Measurements from ENCODE around the gene ENAH.
"Not testable (repeated sequence)": the region's sequence is repeated elsewhere in the genome, so short reads cannot be mapped to it uniquely, and the experiment has no call there.

ENAH gene

DNA sequence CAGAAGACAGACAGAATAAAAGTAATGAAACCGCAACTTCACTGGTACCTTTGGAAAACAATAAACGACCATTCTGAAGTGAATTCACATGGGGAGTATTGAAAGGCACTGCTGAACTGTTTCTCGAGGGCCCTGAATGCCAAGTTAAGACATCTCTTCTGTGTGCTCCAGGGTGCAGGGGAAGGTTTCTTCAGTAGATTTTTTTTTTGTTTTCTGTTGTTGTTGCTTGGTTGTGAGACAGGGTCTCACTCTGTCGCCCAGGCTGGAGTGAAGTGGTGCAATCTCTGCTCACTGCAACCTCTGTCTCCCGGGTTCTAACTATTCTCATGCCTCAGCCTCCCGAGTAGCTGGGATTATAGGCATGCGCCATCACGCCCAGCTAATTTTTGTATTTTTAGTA lies 15.9 kb downstream of the ENAH start:
- H3K36me3 Mint-ChIP-seq, H3K9me3 Mint-ChIP-seq, H3K4me3 Mint-ChIP-seq, H3K27me3 Mint-ChIP-seq, H3K4me1 Mint-ChIP-seq, H3K27ac Mint-ChIP-seq: not testable (repeated sequence)

GRCh38 chr1:225635649-225636048 lies 17.3 kb downstream of the ENAH start:
- no peaks in the 10 kb centered on the region for H3K4me1 Mint-ChIP-seq
- no peaks in the 10 kb centered on the region for H3K9me3 Mint-ChIP-seq
- H3K36me3 Mint-ChIP-seq, result peaks cover 1% of the 10 kb centered on the region
- H3K4me3 Mint-ChIP-seq, result no peak overlapping the region
- H3K27me3 Mint-ChIP-seq, result peaks cover 4% of the 10 kb centered on the region
- peak overlapping the region; percentile 51 for H3K27ac Mint-ChIP-seq

DNA sequence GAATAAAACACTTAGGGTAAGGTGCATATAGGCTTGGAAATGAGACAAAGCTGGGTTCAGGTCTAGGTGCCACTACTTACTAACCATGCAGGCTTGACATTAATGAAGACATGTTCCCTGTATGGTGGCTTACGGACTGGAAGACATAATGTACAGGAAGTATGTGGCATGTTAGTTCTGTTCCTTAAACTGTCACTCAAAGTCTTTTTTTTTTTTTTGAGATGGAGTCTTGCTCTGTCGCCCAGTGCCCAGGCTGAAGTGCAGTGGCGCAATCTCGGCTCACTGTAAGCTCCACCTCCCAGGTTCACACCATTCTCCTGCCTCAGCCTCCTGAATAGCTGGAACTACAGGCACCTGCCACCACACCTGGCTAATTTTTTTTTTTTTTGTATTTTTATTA lies 20.1 kb downstream of the ENAH start:
- not testable (repeated sequence) for H3K36me3 Mint-ChIP-seq, H3K4me1 Mint-ChIP-seq, H3K9me3 Mint-ChIP-seq, H3K27me3 Mint-ChIP-seq, H3K27ac Mint-ChIP-seq, H3K4me3 Mint-ChIP-seq

DNA sequence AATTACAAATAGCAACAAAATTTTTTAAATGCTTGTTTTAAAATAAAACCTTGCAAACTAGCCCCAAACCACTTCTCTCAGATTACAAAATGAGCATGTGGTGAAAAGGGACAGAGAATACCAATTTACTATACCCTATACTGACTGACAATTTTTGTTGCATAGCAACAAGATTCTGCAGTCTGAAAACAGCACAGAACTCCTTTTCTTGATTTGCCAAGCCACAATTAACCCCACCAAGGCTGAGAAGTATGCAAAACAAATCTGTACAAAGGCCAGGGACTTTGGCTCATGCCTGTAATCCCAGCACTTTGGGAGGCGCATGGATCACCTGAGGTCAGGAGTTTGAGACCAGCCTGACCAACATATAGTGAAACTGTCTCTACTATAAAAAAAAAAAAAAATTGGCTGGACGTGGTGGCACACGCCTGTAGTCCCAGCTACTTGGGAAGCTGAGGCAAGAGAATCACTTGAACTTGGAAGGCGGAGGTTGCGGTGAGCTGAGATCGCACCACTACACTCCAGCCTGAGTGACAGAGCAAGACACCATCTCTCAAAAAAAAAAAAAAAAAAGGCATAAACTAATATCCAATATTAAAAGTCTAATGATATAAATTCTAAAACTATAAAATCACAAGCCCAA lies 21.8 kb downstream of the ENAH start:
- H3K9me3 Mint-ChIP-seq, result no peaks in the 10 kb centered on the region
- H3K4me1 Mint-ChIP-seq, result no peaks in the 10 kb centered on the region
- no peak overlapping the region for H3K4me3 Mint-ChIP-seq
- peaks cover 6% of the 10 kb centered on the region for H3K27me3 Mint-ChIP-seq
- H3K36me3 Mint-ChIP-seq, result no peaks in the 10 kb centered on the region
- H3K27ac Mint-ChIP-seq, result no peak overlapping the region

- H3K4me1 Mint-ChIP-seq, result no peaks in the 10 kb centered on the region
- no peaks in the 10 kb centered on the region for H3K9me3 Mint-ChIP-seq
- H3K36me3 Mint-ChIP-seq, result no peaks in the 10 kb centered on the region
- peaks cover 10% of the 10 kb centered on the region for H3K27me3 Mint-ChIP-seq
- no peak overlapping the region for H3K27ac Mint-ChIP-seq
- H3K4me3 Mint-ChIP-seq, result no peak overlapping the region
These were observed 23.4 kb downstream of the ENAH start for GRCh38 chr1:225629483-225629882.

GRCh38 chr1:225628794-225629193 lies 24.1 kb downstream of the ENAH start:
- not testable (repeated sequence) for H3K27ac Mint-ChIP-seq, H3K4me3 Mint-ChIP-seq, H3K9me3 Mint-ChIP-seq, H3K27me3 Mint-ChIP-seq, H3K4me1 Mint-ChIP-seq, H3K36me3 Mint-ChIP-seq

GRCh38 chr1:225627304-225627947 lies 25.5 kb downstream of the ENAH start:
- H3K4me3 Mint-ChIP-seq, result no peak overlapping the region
- H3K9me3 Mint-ChIP-seq, result no peaks in the 10 kb centered on the region
- H3K36me3 Mint-ChIP-seq, result no peaks in the 10 kb centered on the region
- no peak overlapping the region for H3K27ac Mint-ChIP-seq
- H3K4me1 Mint-ChIP-seq, result no peaks in the 10 kb centered on the region
- H3K27me3 Mint-ChIP-seq, result peaks cover 10% of the 10 kb centered on the region

GRCh38 chr1:225626698-225627097 lies 26.2 kb downstream of the ENAH start:
- Mint-ChIP-seq H3K27ac (no peak overlapping the region), H3K36me3 (no peaks in the 10 kb centered on the region), H3K9me3 (no peaks in the 10 kb centered on the region), H3K4me3 (no peak overlapping the region), H3K4me1 (no peaks in the 10 kb centered on the region), H3K27me3 (peaks cover 10% of the 10 kb centered on the region)

DNA sequence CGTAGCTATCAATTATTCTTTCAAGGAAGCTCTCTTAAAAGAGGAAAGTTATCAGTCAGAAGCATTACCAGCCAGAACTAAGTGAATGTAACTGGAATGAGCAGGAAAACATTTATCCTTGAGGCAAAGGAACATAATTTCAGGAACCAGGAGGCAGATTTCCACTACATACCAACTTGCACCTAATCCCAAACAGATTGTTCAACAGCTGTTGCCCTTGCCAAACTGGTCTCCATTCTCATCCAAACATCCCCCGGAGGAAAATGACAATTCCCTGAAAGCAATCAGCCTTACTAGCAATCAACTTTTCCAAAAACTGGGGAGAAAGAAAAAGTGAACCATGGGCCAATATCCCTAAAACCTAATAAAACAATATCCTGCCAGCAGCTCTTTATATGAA lies 35.0 kb downstream of the ENAH start:
- no peak overlapping the region for H3K4me3 Mint-ChIP-seq
- no peak overlapping the region for H3K27ac Mint-ChIP-seq
- no peaks in the 10 kb centered on the region for H3K27me3 Mint-ChIP-seq

DNA sequence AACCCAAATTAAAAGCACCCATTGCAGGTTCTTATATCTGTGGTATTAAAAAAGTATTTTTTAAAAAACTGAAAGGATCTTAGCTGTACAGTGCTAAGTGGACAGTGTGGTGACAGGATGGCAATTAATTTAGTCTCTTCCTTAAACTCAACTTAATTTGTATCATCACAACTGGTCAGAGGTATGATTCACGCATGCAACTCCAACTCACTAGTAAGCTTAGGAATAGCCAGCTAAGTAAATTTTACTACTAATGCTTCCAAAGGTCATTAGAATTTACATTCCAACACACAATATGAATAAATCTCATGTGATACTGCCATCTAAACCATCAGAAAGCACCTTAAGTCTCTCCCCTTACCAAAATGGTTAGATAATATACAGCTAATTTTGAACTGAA lies 35.4 kb downstream of the ENAH start:
- no peaks in the 10 kb centered on the region for H3K4me1 Mint-ChIP-seq
- no peak overlapping the region for H3K27ac Mint-ChIP-seq
- no peaks in the 10 kb centered on the region for H3K27me3 Mint-ChIP-seq

More for the DNA sequence above, 35.0 kb downstream of the ENAH start:
- Mint-ChIP-seq H3K36me3 (no peaks in the 10 kb centered on the region), H3K9me3 (no peaks in the 10 kb centered on the region), H3K4me1 (no peaks in the 10 kb centered on the region)

DNA sequence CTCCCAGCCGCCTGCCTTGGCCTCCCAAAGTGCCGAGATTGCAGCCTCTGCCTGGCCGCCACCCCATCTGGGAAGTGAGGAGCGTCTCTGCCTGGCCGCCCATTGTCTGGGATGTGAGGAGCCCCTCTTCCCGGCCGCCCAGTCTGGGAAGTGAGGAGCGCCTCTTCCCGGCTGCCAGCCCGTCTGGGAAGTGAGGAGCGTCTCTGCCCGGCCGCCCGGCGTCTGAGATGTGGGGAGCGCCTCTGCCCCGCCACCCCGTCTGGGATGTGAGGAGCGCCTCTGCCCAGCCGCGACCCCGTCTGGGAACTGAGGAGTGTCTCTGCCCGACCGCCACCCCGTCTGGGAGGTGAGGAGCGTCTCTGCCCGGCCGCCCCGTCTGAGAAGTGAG lies 37.5 kb downstream of the ENAH start:
- H3K27me3 Mint-ChIP-seq, H3K4me3 Mint-ChIP-seq, H3K36me3 Mint-ChIP-seq, H3K9me3 Mint-ChIP-seq, H3K4me1 Mint-ChIP-seq, H3K27ac Mint-ChIP-seq: not testable (repeated sequence)

More for the DNA sequence above, 35.4 kb downstream of the ENAH start:
- Mint-ChIP-seq H3K9me3 (no peaks in the 10 kb centered on the region), H3K36me3 (no peaks in the 10 kb centered on the region), H3K4me3 (no peak overlapping the region)

DNA sequence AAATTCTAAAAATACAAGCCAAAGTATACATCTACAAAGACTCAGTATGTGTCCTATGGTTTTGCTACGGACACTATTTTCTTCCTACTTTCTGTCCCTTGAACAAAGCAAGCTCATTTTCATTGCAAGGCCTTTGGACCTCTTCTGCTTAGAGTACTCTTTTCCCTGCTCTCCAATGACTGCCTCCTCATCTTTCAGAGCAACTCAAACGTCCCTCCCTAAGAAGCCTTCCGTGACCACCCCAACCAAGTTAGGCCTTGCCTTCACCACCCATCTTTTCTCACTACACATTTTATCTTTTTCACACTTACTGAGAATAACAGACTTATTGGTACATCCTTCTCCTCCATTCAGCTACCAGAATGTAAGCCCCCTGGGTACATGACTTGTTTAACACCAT lies 39.9 kb downstream of the ENAH start:
- no peak overlapping the region for H3K27ac Mint-ChIP-seq

GRCh38 chr1:225612287-225612686 lies 40.6 kb downstream of the ENAH start:
- Mint-ChIP-seq H3K9me3 (no peaks in the 10 kb centered on the region), H3K27ac (no peak overlapping the region), H3K4me3 (no peak overlapping the region), H3K27me3 (no peaks in the 10 kb centered on the region), H3K4me1 (no peaks in the 10 kb centered on the region), H3K36me3 (no peaks in the 10 kb centered on the region)

More for the DNA sequence above, 39.9 kb downstream of the ENAH start:
- no peaks in the 10 kb centered on the region for H3K36me3 Mint-ChIP-seq
- no peaks in the 10 kb centered on the region for H3K27me3 Mint-ChIP-seq
- H3K9me3 Mint-ChIP-seq, result no peaks in the 10 kb centered on the region
- H3K4me3 Mint-ChIP-seq, result no peak overlapping the region
- no peaks in the 10 kb centered on the region for H3K4me1 Mint-ChIP-seq

- H3K27me3 Mint-ChIP-seq, result no peaks in the 10 kb centered on the region
- no peaks in the 10 kb centered on the region for H3K9me3 Mint-ChIP-seq
- H3K4me1 Mint-ChIP-seq, result no peaks in the 10 kb centered on the region
- H3K4me3 Mint-ChIP-seq, result no peak overlapping the region
- H3K27ac Mint-ChIP-seq, result no peak overlapping the region
- H3K36me3 Mint-ChIP-seq, result no peaks in the 10 kb centered on the region
These were observed 41.2 kb downstream of the ENAH start for GRCh38 chr1:225611537-225612223.

GRCh38 chr1:225610539-225610938 lies 42.4 kb downstream of the ENAH start:
- Mint-ChIP-seq H3K27me3 (no peaks in the 10 kb centered on the region), H3K27ac (no peak overlapping the region), H3K9me3 (no peaks in the 10 kb centered on the region), H3K4me1 (no peaks in the 10 kb centered on the region), H3K36me3 (no peaks in the 10 kb centered on the region), H3K4me3 (no peak overlapping the region)

DNA sequence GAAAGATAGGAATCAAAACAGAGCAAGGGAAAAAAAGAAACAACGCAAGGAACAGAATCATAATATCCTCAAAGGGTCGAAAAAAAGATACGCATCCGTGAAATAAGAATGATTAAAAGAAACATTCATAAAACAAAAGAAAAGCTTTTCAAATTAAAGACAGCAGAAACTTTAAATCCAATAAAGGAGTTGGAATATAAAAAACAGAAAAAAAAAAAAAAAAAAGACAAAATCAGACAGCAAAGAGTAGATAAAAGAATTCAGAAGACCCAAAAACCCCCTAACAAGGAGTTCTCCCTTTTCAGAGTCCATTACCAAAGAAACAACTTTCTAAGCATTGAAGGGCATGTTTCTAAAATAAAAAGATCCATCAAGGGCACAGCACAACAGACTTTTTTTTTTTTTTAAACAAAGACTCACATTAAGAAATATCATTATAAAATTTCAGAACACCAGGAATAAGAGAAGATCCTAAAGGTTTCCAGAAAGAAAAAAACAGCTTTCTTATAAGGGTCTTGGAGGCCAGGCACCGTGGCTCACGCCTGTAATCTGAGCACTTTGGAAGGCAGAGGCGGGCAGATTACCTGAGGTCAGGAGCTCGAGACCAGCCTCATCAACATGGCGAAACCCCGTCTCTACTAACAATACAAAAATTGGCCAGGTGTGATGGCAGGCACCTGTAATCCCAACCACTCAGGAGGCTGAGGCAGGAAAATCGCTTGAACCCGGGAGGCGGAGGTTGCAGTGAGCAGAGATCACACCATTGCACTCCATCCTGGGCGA lies 44.7 kb downstream of the ENAH start:
- Mint-ChIP-seq H3K9me3 (no peaks in the 10 kb centered on the region), H3K27ac (no peak overlapping the region)

More for the DNA sequence above, 44.7 kb downstream of the ENAH start:
- no peaks in the 10 kb centered on the region for H3K4me1 Mint-ChIP-seq
- no peak overlapping the region for H3K4me3 Mint-ChIP-seq
- H3K27me3 Mint-ChIP-seq, result no peaks in the 10 kb centered on the region
- H3K36me3 Mint-ChIP-seq, result no peaks in the 10 kb centered on the region
